ENCODE measurements around the gene FDXACB1.

DNA sequence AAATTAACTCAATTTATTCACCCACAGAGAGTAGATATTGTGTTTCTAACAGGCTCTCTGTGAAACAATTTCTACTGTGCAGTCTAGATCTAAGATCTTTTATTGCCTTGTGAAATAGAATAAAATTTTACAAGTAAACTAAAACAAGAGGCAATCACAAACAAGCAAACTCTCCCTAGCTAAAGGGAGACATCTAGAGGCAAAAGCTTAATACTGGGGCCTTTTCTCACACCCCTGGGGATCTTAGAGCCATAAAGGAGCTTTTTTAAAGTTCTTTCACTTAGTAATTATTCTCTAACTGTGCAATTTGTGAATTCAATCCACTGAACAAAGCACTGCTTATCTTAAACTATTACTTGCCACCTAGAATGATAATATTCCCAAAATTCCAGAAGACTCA, 27.3 kb downstream of the FDXACB1 start:
- no peak for TF ChIP-seq ZNF274 (IDR thresholded peaks at IDR 0.05; ENCODE audit: low read depth, low read length)
- no peak for TF ChIP-seq SUZ12 (IDR thresholded peaks at IDR 0.05; ENCODE audit: extremely low read depth, insufficient read depth, insufficient read length)
